ENCODE measurements around the gene AQP9. TPM values are rescaled to one million over a fixed set of nuclear protein-coding genes. Genes with fewer than 3 reads are reported as not detected.
A peak's percentile ranks its signal among the peaks of the same experiment; 100 is the strongest.

Gene AQP9
- total RNA-seq, 1 donor from 2014 or later: not detected

GRCh38 chr15:58169934-58170333, 31.8 kb downstream of the AQP9 start:
- Mint-ChIP-seq H3K9me3 (no peaks in the 10 kb centered on the region), H3K4me3 (no peak overlapping the region), H3K4me1 (peaks cover 10% of the 10 kb centered on the region), H3K36me3 (no peaks in the 10 kb centered on the region), H3K27me3 (ENCODE audit: insufficient read depth, low read depth) (peaks cover 4% of the 10 kb centered on the region), H3K27ac (no peak overlapping the region)
- no peak for DNase-seq (ENCODE audit: low spot score)
- Histone ChIP-seq H3K4me1 (peaks cover 17% of the 10 kb centered on the region), H3K9me3 (ENCODE audit: low read depth) (no peaks in the 10 kb centered on the region), H3K4me3 (no peak overlapping the region), H4K20me1 (ENCODE audit: low read depth) (no peaks in the 10 kb centered on the region), H3K27me3 (no peaks in the 10 kb centered on the region), H3K27ac (no peak overlapping the region), H3K9ac (no peak overlapping the region), H3K79me2 (ENCODE audit: low read depth) (no peaks in the 10 kb centered on the region), H2AFZ (replicated peaks) (no peak overlapping the region), H3K36me3 (no peaks in the 10 kb centered on the region), H3K4me2 (no peak overlapping the region), H3F3A (ENCODE audit: low read depth) (peaks cover 9% of the 10 kb centered on the region)
- TF ChIP-seq EZH2phosphoT487 (IDR thresholded peaks at IDR 0.05) (no peak), EZH2 (IDR thresholded peaks at IDR 0.05) (no peak), CTCF (IDR thresholded peaks at IDR 0.05) (no peak)

GRCh38 chr15:58171476-58172061, 33.4 kb downstream of the AQP9 start:
- no peak overlapping the region for H3K9ac ChIP-seq
- peak; percentile 15 for DNase-seq (ENCODE audit: low spot score)
- H3K9me3 Mint-ChIP-seq: no peaks in the 10 kb centered on the region
- no peak for TF ChIP-seq EZH2phosphoT487 (IDR thresholded peaks at IDR 0.05)
- TF ChIP-seq CTCF (IDR thresholded peaks at IDR 0.05): no peak
- no peak for TF ChIP-seq EZH2 (IDR thresholded peaks at IDR 0.05)
- peaks cover 17% of the 10 kb centered on the region for H3K4me1 ChIP-seq
- no peaks in the 10 kb centered on the region for H3K27me3 ChIP-seq
- H3F3A ChIP-seq (ENCODE audit: low read depth): peaks cover 9% of the 10 kb centered on the region
- no peaks in the 10 kb centered on the region for H3K36me3 Mint-ChIP-seq
- no peaks in the 10 kb centered on the region for H3K9me3 ChIP-seq (ENCODE audit: low read depth)
- H3K4me3 ChIP-seq: no peak overlapping the region
- peaks cover 4% of the 10 kb centered on the region for H3K27me3 Mint-ChIP-seq (ENCODE audit: insufficient read depth, low read depth)
- H3K36me3 ChIP-seq: no peaks in the 10 kb centered on the region
- H3K4me3 Mint-ChIP-seq: no peak overlapping the region
- no peak overlapping the region for H3K27ac ChIP-seq
- H4K20me1 ChIP-seq (ENCODE audit: low read depth): no peaks in the 10 kb centered on the region
- peaks cover 10% of the 10 kb centered on the region for H3K4me1 Mint-ChIP-seq
- peak overlapping the region; percentile 11 for H2AFZ ChIP-seq (replicated peaks)
- H3K27ac Mint-ChIP-seq: no peak overlapping the region
- no peaks in the 10 kb centered on the region for H3K79me2 ChIP-seq (ENCODE audit: low read depth)
- no peak overlapping the region for H3K4me2 ChIP-seq

- no peaks in the 10 kb centered on the region for H4K20me1 ChIP-seq (ENCODE audit: low read depth)
- H3K4me3 Mint-ChIP-seq: no peak overlapping the region
- peaks cover 2% of the 10 kb centered on the region for H3K4me1 Mint-ChIP-seq
- H2AFZ ChIP-seq (replicated peaks): no peak overlapping the region
- no peaks in the 10 kb centered on the region for H3K9me3 ChIP-seq (ENCODE audit: low read depth)
- H3K4me1 ChIP-seq: peaks cover 11% of the 10 kb centered on the region
- no peak overlapping the region for H3K27ac Mint-ChIP-seq
- no peaks in the 10 kb centered on the region for H3K36me3 ChIP-seq
- H3F3A ChIP-seq (ENCODE audit: low read depth): no peaks in the 10 kb centered on the region
- TF ChIP-seq EZH2phosphoT487 (IDR thresholded peaks at IDR 0.05) (no peak), CTCF (IDR thresholded peaks at IDR 0.05) (no peak), EZH2 (IDR thresholded peaks at IDR 0.05) (no peak)
- no peaks in the 10 kb centered on the region for H3K79me2 ChIP-seq (ENCODE audit: low read depth)
- H3K36me3 Mint-ChIP-seq: no peaks in the 10 kb centered on the region
- no peak overlapping the region for H3K9ac ChIP-seq
- H3K27ac ChIP-seq: no peak overlapping the region
- DNase-seq (ENCODE audit: low spot score): no peak
- H3K27me3 Mint-ChIP-seq (ENCODE audit: insufficient read depth, low read depth): peaks cover 4% of the 10 kb centered on the region
- no peak overlapping the region for H3K4me3 ChIP-seq
- H3K27me3 ChIP-seq: no peaks in the 10 kb centered on the region
- no peak overlapping the region for H3K4me2 ChIP-seq
- no peaks in the 10 kb centered on the region for H3K9me3 Mint-ChIP-seq
These were observed 36.5 kb downstream of the AQP9 start for GRCh38 chr15:58174709-58175108.
